ENCODE results near the gene LEP.

GRCh38 chr7:128265906-128266300 lies 24.8 kb downstream of the LEP start:
- no peak for TF ChIP-seq REST (IDR thresholded peaks at IDR 0.05; ENCODE audit: borderline replicate concordance)
- TF ChIP-seq REST (CRISPR knock-in tag; IDR thresholded peaks at IDR 0.05; ENCODE audit: low read depth): no peak
- no peak for TF ChIP-seq CTCF (IDR thresholded peaks at IDR 0.05 in 2 of 3, conservative IDR thresholded peaks at IDR 0.05 in 1 of 3; ENCODE audit: insufficient read depth in 2 of 3, low read depth in 1 of 3, low read length in 3 of 3)
- no peak for TF ChIP-seq SIN3A (IDR thresholded peaks at IDR 0.05; ENCODE audit: borderline replicate concordance in 2 of 2, control insufficient read depth in 1 of 2, low read depth in 2 of 2, low read length in 2 of 2)
- no peak for TF ChIP-seq BRF2 (IDR thresholded peaks at IDR 0.05; ENCODE audit: borderline replicate concordance, insufficient read depth, insufficient read length)
- no peak for TF ChIP-seq ESRRA (IDR thresholded peaks at IDR 0.05; ENCODE audit: borderline replicate concordance, low read depth)
- no peak for TF ChIP-seq IRF9 (tag; IDR thresholded peaks at IDR 0.05)
- no peak for TF ChIP-seq ERF (CRISPR knock-in tag; IDR thresholded peaks at IDR 0.05)
- TF ChIP-seq SREBF2 (CRISPR knock-in tag; IDR thresholded peaks at IDR 0.05): no peak
- no peak for TF ChIP-seq FOXK2 (conservative IDR thresholded peaks at IDR 0.05 in 1 of 2, IDR thresholded peaks at IDR 0.05 in 1 of 2; ENCODE audit: low read depth in 2 of 2)
- TF ChIP-seq ZNF384 (IDR thresholded peaks at IDR 0.05; ENCODE audit: low read depth, low read length): no peak
- no peak for TF ChIP-seq ZNF408 (CRISPR knock-in tag; IDR thresholded peaks at IDR 0.05; ENCODE audit: low read depth)
- no peak for TF ChIP-seq DACH1 (IDR thresholded peaks at IDR 0.05; ENCODE audit: partially characterized antibody)
